Omental fat pad (tissue), 4 donors: ENCODE data around the gene CCDC97. TPM values are rescaled to one million over a fixed set of nuclear protein-coding genes. Genes with fewer than 3 reads are reported as not detected.

Experiments
- ATAC-seq: fragments of 150-250 bp; one replicate; pipeline ENCODE4 v1.9.1; 2016; ENCODE audit warnings: mild to moderate bottlenecking, moderate library complexity; ENCODE audit not compliant: low FRiP score
- DNase-seq: peaks from one replicate; pipeline ENCODE4 v3.0.0-alpha.2; 2019; ENCODE audit warnings: low spot score
- total RNA-seq, 4 donors: library from RNA; depleted of rRNA; stranded (reverse); fragments of >200 nt; gene quantifications; one replicate each; pipeline ENCODE4 v1.1.0, GENCODE V29; 2016
- TF ChIP-seq, protein P1 (sequence below), 3 donors: fragments of 450-650 bp; IDR thresholded peaks; one replicate each; pipeline ENCODE4 v1.5.1; 2016 to 2017; ENCODE audit warnings: antibody characterized with exemption in 3 of 3, mild to moderate bottlenecking in 3 of 3, moderate library complexity in 2 of 3

CCDC97 gene
- total RNA-seq, 4 donors from 2014 or later = 11.8 to 16.6 (median 13.9) TPM

DNA sequence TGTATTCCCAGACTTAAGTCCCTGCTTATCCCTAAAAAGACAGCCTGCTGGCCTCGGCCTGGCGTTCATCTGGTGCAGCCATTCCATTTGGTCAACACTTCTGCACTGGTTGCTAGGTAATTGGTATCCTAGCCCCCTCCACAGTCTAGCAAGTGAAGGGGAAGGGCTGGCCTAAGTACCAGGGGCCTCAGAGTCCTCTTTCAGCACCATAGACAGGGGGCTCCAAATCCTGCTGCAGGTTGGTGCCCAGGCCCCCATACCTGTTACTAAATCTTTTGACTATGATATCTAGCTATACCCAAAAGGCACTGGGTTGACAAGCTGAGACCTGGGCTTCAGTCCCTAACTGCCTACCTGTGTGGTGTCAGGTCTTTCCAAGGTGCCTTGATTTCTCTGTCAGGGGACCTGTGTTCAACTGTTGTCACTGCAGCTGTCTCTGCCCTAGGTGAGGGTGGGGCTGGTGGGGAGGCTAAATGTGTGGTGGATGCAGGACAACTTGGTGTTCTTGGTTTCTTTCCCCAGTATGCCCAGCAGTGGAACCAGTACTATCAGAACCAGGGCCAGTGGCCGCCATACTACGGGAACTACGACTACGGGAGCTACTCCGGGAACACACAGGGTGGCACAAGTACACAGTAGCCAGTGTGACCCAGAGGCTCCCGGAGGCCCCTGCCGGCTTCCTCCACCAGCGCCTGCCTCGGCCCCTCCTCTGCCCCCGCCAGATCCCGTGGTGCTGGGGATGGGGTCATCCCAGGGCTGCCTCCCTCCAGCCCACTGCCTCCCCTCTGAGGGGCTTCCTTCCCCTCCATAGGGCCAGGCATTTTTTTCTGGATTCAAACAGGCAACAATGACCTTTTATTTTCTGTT, 3.8 kb upstream of the CCDC97 start:
- DNase-seq (no peak), ATAC-seq (no peak)
- TF ChIP-seq, protein P1, sequence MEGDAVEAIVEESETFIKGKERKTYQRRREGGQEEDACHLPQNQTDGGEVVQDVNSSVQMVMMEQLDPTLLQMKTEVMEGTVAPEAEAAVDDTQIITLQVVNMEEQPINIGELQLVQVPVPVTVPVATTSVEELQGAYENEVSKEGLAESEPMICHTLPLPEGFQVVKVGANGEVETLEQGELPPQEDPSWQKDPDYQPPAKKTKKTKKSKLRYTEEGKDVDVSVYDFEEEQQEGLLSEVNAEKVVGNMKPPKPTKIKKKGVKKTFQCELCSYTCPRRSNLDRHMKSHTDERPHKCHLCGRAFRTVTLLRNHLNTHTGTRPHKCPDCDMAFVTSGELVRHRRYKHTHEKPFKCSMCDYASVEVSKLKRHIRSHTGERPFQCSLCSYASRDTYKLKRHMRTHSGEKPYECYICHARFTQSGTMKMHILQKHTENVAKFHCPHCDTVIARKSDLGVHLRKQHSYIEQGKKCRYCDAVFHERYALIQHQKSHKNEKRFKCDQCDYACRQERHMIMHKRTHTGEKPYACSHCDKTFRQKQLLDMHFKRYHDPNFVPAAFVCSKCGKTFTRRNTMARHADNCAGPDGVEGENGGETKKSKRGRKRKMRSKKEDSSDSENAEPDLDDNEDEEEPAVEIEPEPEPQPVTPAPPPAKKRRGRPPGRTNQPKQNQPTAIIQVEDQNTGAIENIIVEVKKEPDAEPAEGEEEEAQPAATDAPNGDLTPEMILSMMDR (IDR thresholded peaks at IDR 0.05) = no peak

DNA sequence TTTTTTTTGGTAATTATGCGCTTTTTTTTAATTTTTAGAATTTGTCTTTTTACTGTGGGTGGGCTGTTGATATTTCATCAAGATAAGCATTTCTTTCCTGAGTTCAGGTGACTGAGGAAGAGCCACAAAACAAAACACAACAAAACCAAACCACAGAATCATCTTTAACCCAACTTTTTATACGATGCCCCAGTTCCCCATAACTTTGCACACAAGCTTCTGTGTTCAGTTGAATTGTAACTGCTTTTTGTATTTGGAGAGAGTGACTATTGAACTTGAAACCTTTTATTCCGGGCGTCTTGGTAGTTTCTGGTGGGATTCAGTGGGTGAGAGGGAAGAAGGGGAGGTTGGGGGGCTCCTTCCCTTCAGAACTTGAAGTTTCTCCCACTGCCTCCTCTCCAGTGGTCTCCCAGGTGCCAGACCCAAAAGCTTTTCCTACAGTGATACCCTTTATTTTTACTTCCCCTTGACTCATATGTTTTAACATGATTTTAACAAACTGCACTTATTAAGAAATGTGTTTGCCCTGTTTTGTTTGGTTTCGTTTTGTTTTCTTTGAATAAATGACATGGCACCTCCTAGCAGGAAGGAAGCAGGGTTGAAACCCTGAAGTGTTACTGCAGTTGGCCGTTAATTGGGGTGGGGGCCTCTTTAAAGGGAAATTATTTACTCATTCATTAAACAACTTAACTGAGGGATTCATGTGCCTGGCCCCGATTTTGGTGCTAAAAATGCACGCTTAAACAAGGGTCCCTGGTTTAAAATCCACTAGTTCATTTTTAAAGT, 2.7 kb upstream of the CCDC97 start:
- TF ChIP-seq, protein P1 (IDR thresholded peaks at IDR 0.05) = no peak
- DNase-seq (no peak), ATAC-seq (no peak)

DNA sequence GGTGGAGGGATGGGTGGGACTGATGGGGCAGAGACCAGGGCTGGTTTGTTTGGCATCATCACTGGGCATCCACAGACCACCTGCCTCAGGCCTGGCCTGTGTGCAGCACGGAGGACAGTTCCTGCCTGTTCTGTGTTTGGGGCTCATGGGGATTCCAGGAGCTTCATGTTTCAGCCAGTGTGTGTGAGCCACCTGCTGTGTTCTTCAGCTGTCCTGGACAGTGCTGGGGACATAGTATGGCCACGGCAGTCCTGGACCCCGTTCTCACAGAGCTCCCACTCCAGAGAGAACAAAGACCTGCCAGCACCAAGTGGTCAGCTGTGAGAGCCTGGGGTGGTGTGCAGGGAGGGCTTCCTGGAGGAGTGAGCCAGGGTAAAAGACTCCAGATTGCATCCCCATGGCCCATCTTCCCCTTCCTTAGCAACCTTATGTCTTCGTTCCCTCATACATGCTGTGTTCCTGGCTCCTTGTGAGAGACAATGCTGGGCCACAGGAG, 2.0 kb upstream of the CCDC97 start:
- DNase-seq (no peak), ATAC-seq (peak; percentile 1)
- TF ChIP-seq, protein P1 (IDR thresholded peaks at IDR 0.05) = no peak

DNA sequence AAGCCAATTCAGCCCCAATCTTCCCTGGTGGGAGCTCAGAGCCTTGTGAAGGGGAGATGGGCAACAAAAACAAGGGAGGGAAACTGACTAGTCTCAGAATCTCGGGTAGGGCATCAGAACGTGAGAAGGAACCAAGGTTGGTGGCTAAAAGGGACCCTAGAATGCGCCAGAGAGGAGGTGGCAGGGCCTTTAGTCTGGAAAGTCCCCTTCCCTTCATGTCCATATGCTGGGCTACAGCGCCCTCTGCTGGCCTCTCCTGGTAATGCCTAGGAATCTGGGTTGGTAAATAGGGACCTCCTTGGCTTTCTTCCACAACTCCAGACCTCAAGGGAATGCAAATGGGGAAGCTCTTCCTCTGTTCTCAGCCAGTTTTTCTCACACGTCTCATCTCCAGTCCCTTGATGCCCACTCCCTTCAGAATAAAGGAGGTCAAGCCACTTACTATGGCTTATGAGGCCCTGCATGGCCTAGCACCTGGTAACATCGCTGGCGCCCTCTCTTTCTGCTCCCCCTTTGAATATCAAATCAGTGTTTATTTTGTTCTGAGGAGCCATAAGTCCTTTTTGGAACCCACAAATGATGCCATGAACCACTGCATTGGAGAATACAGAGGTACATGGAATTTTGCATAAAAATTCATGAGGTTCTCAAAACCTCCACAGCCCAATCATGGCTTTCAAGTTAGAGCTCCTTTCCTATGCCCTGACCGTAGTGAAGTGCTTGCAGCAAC, 1.4 kb upstream of the CCDC97 start:
- ATAC-seq (peak; percentile 54), DNase-seq (peak; percentile 100)
- TF ChIP-seq, protein P1 (IDR thresholded peaks at IDR 0.05) = peak in 2 of 3 donors; percentile 75 to 98

DNA sequence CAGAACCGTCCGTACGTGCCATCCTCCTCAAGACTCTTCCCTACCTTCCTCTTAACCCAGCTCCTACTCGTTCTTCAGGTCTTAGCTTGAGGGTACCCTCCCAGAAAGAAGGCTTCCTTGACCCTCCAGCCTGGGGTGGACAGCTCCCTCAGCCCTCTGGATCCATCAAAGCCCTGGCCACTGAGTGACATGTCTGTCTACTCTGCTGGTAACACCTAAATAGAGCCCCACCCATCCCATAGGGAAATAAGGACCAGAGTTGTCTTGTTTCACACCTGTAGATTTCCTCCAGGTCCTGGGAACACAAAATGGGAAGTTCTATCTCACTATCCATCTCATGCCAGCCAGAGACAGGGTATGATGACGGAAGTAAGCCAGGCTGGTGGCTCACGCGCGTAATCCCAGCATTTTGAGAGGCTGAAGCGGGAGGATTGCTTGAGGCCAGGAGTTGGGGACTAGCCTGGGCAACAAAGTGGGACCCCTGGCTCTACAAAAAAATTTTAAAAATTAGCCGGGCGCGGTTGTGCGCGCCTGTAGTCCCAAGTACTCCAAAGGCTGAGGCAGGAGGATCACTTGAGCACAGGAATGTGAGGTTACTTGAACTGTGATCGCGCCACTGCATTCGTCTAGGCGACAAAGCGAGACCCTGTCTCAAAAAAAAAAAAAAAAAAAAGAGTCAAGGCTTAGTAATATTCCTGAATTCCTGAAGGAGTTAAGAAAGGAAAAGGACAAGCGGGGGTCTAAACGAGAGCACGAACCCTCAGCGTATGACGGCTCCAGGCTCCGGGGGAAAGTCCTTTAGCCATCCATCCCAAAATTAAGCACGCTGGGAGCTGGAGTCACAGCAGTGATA, 566 bp upstream of the CCDC97 start:
- ATAC-seq = peak; percentile 3

More for the DNA sequence above, 566 bp upstream of the CCDC97 start:
- TF ChIP-seq, protein P1 (IDR thresholded peaks at IDR 0.05) = no peak
- no peak for DNase-seq
